HepG2 (cell line): ENCODE results near the gene CAMK2D. TPM values are rescaled to one million over a fixed set of nuclear protein-coding genes. Genes with fewer than 3 reads are reported as not detected.

Experiments used
- ATAC-seq: fragments of 200-7000 bp; cut with Tn5 transposase; 3 replicates; pipeline ENCODE4 v1.9.1; 2020; ENCODE audit warnings: mild to moderate bottlenecking, moderate library complexity
- BruUV-seq: library from RNA; stranded (reverse); fragments of 400-500 nt; replicated peaks from 2 replicates; lab custom pipeline; 2021; lab: Mats Ljungman, UMichigan
- CTCF ChIA-PET: fragments of 300-600 bp; formaldehyde crosslinking; extraction: SDS; loops from one replicate; lab custom pipeline; 2021; ENCODE audit warnings: low total read pairs, inconsistent platforms, low intra/inter-chr PET ratio; lab: Yijun Ruan, JAX
- POLR2A ChIA-PET: fragments of 350-600 bp; sonication (Branson Sonifier 250); formaldehyde crosslinking; loops from one replicate; lab custom pipeline; 2020; ENCODE audit warnings: antibody characterized with exemption, inconsistent platforms; lab: Yijun Ruan, JAX
- DNase-seq: peaks from one replicate; pipeline ENCODE4 v3.0.0-alpha.2; 2015; ENCODE audit warnings: low spot score
- FAIRE-seq: peaks from 3 replicates; lab custom pipeline; 2011; peaks lifted over from hg19 to GRCh38; lab: Jason Lieb, UNC
- H2AFZ ChIP-seq: one replicate; pipeline ENCODE4 v1.6.1; 2011; ENCODE audit warnings: low read length, inconsistent platforms
- H3K27ac ChIP-seq: fragments of 300-600 bp; 3 replicates; pipeline ENCODE4 v1.8.0; 2011; ENCODE audit warnings: mixed run types, mild to moderate bottlenecking, mixed read lengths, low read length, inconsistent platforms; ENCODE audit not compliant: insufficient read depth; ENCODE audit errors: extremely low read length
- H3K27me3 ChIP-seq, 2 experiments: fragments of 200-600 bp in 1 of 2; 2 replicates in 1 of 2; 3 replicates in 1 of 2; pipeline versions ENCODE4 v1.6.0 to v1.8.0; 2011; ENCODE audit warnings: low read length in 2 of 2, mild to moderate bottlenecking in 2 of 2, moderate library complexity in 2 of 2, inconsistent platforms in 1 of 2; ENCODE audit not compliant: insufficient read depth in 2 of 2, control insufficient read depth in 1 of 2
- H3K36me3 ChIP-seq, 2 experiments: fragments of 200-600 bp in 1 of 2; replicated peaks in 1 of 2; 2 replicates in 1 of 2; 3 replicates in 1 of 2; pipeline versions ENCODE4 v1.5.1 to v1.8.0; 2011; ENCODE audit warnings: low read length in 2 of 2, inconsistent platforms in 1 of 2; ENCODE audit not compliant: insufficient read depth in 2 of 2, control insufficient read depth in 1 of 2
- H3K4me1 ChIP-seq: 2 replicates; pipeline ENCODE4 v1.5.1; 2012; ENCODE audit warnings: low read length, inconsistent platforms; ENCODE audit not compliant: insufficient read depth
- H3K4me2 ChIP-seq: 2 replicates; pipeline ENCODE4 v1.6.0; 2011; ENCODE audit warnings: low read depth, low read length, inconsistent platforms
- H3K4me3 ChIP-seq, 3 experiments: fragments of 200-600 bp in 1 of 3; sonication (generic), shearing (Covaris generic) in 1 of 3; replicated peaks in 1 of 3; 2 replicates each; pipeline ENCODE4 v1.5.1; 2011 to 2016; ENCODE audit warnings: low read length in 3 of 3, inconsistent platforms in 2 of 3, low read depth in 2 of 3, mild to moderate bottlenecking in 2 of 3, control low read depth in 1 of 3, mixed read lengths in 1 of 3; ENCODE audit not compliant: insufficient read depth in 1 of 3
- H3K79me2 ChIP-seq: one replicate; pipeline ENCODE4 v1.6.1; 2011; ENCODE audit warnings: low read length, inconsistent platforms; ENCODE audit not compliant: insufficient read depth
- H3K9ac ChIP-seq: 2 replicates; pipeline ENCODE4 v1.6.0; 2011; ENCODE audit warnings: mild to moderate bottlenecking, low read depth, low read length, inconsistent platforms; ENCODE audit not compliant: insufficient read depth
- H3K9me3 ChIP-seq: 2 replicates; pipeline ENCODE4 v1.5.1; 2012; ENCODE audit warnings: mild to moderate bottlenecking, low read length
- H4K20me1 ChIP-seq: 2 replicates; pipeline ENCODE4 v1.6.0; 2011; ENCODE audit warnings: inconsistent platforms, mild to moderate bottlenecking, low read length, moderate library complexity; ENCODE audit not compliant: insufficient read depth
- HNF1A ChIP-seq, 2 experiments: sonication (generic) in 1 of 2; formaldehyde crosslinking in 1 of 2; IDR thresholded peaks; 2 replicates each; pipeline versions ENCODE4 v1.4.0 to v1.6.1; 2016 to 2020; ENCODE audit warnings: borderline replicate concordance in 1 of 2, low read depth in 1 of 2, mild to moderate bottlenecking in 1 of 2, missing genetic modification reagents in 1 of 2
- HNRNPH1 ChIP-seq: fragments of 200-400 bp; formaldehyde crosslinking; optimal IDR thresholded peaks from 2 replicates; pipeline ENCODE3; 2017; ENCODE audit warnings: mild to moderate bottlenecking, low read depth, low read length
- HNRNPLL ChIP-seq: fragments of 200-400 bp; formaldehyde crosslinking; IDR thresholded peaks from 2 replicates; pipeline ENCODE4 v1.6.1; 2017; ENCODE audit warnings: mild to moderate bottlenecking, low read depth, low read length; ENCODE audit not compliant: poor library complexity, severe bottlenecking
- JUN ChIP-seq: sonication (generic); formaldehyde crosslinking; IDR thresholded peaks from 2 replicates; pipeline ENCODE4 v1.4.0; 2020; ENCODE audit warnings: mild to moderate bottlenecking, missing genetic modification reagents
- LRRFIP1 ChIP-seq: sonication (generic); formaldehyde crosslinking; conservative IDR thresholded peaks from 2 replicates; pipeline ENCODE4 v1.4.0; 2020; ENCODE audit warnings: missing genetic modification reagents
- MAFG ChIP-seq: sonication (generic); formaldehyde crosslinking; IDR thresholded peaks from 2 replicates; pipeline ENCODE4 v1.5.1; 2020; ENCODE audit warnings: mild to moderate bottlenecking, missing genetic modification reagents
- MED1 ChIP-seq: sonication (generic); formaldehyde crosslinking; IDR thresholded peaks from 2 replicates; pipeline ENCODE4 v1.4.0; 2020; ENCODE audit warnings: missing genetic modification reagents
- PITX1 ChIP-seq: sonication (generic); formaldehyde crosslinking; IDR thresholded peaks from 2 replicates; pipeline ENCODE4 v1.5.1; 2020; ENCODE audit warnings: mild to moderate bottlenecking, missing genetic modification reagents
- PREB ChIP-seq: sonication (generic); formaldehyde crosslinking; IDR thresholded peaks from 2 replicates; pipeline ENCODE4 v1.4.0; 2020; ENCODE audit warnings: missing genetic modification reagents
- ZFP37 ChIP-seq: sonication (generic); formaldehyde crosslinking; IDR thresholded peaks from 2 replicates; pipeline ENCODE4 v1.4.0; 2020; ENCODE audit warnings: missing genetic modification reagents, borderline replicate concordance
- ZKSCAN5 ChIP-seq: sonication (generic); formaldehyde crosslinking; IDR thresholded peaks from 2 replicates; pipeline ENCODE4 v1.5.1; 2020; ENCODE audit warnings: mild to moderate bottlenecking, missing genetic modification reagents
- ZNF446 ChIP-seq: sonication (generic); formaldehyde crosslinking; IDR thresholded peaks from 2 replicates; pipeline ENCODE4 v1.5.0; 2020; ENCODE audit warnings: mild to moderate bottlenecking, missing genetic modification reagents
- WGBS: methylation state at CpG from one replicate; pipeline ENCODE4 v1.1.6; 2017; ENCODE audit warnings: low lambda C conversion rate; 5-methylcytosine and 5-hydroxymethylcytosine counted together
- in situ Hi-C: cut with HindIII; loops from 2 replicates; pipeline ENCODE4 v1.10.0; 2017; ENCODE audit warnings: low pct_unique_long_range_greater_than_20kb; ENCODE audit not compliant: extremely low pct_ligation_motif_present
- intact Hi-C: fragments of 100-400 bp; cut with micrococcal nuclease; formaldehyde crosslinking; loops from one replicate; pipeline ENCODE4 v1.10.0; 2022; ENCODE audit not compliant: unreplicated experiment
- polyA plus RNA-seq, 8 experiments: library from polyadenylated mRNA; depleted of rRNA in 3 of 8; stranded (reverse) in 7 of 8; unstranded in 1 of 8; fragments of >200 nt; fragmentation: Illumina TruSeq in 4 of 8; extraction: Trizol in 4 of 8; gene quantifications; 2 replicates each; pipeline versions ENCODE4 v1.2.1 to v1.2.3, GENCODE V29; 2011 to 2016; ENCODE audit warnings: low read depth in 4 of 8, missing spikeins in 1 of 8, mixed read lengths in 1 of 8; ENCODE audit not compliant: insufficient read depth in 1 of 8
- total RNA-seq, 5 experiments: library from RNA; depleted of rRNA; stranded (reverse); fragments of >200 nt; fragmentation: Illumina TruSeq; extraction: Trizol; gene quantifications; 2 replicates each; pipeline ENCODE4 v1.2.3, GENCODE V29; 2016; ENCODE audit warnings: low read depth in 1 of 5

Gene CAMK2D
- total and polyA plus RNA-seq, 2 of the 13 experiments (the other 11 are each of a cell fraction or from before 2014, with no cell fraction given) = 18.0 to 65.4 TPM

- H3K4me3 ChIP-seq = no peak overlapping the region
- no TSS peak for BruUV-seq
- WGBS = 93% methylated on average over 3 of the region's 3 CpGs
- peaks cover 4% of the 10 kb centered on the region for H3K79me2 ChIP-seq
- CTCF ChIA-PET = no interaction called here
- no peaks in the 10 kb centered on the region for H3K9me3 ChIP-seq
- H3K4me2 ChIP-seq = no peak overlapping the region
- DNase-seq (no peak), FAIRE-seq (no peak), ATAC-seq (no peak)
- in situ Hi-C loops = no loop called here
- no peak for TF ChIP-seq ZFP37 (CRISPR knock-in tag)
- no peak for TF ChIP-seq JUN (CRISPR knock-in tag)
- no peak for TF ChIP-seq HNRNPLL
- TF ChIP-seq MAFG (CRISPR knock-in tag) = no peak
- no peak for TF ChIP-seq LRRFIP1 (CRISPR knock-in tag)
- TF ChIP-seq HNF1A (IDR thresholded peaks at IDR 0.05; ENCODE audit: low read depth) = no peak
- TF ChIP-seq HNF1A (CRISPR knock-in tag; IDR thresholded peaks at IDR 0.05; ENCODE audit: borderline replicate concordance) = no peak
- no peak for TF ChIP-seq PREB
- no peak for TF ChIP-seq MED1 (CRISPR knock-in tag)
- no peak for TF ChIP-seq HNRNPH1
- no peak for TF ChIP-seq ZNF446 (CRISPR knock-in tag)
- TF ChIP-seq ZKSCAN5 (CRISPR knock-in tag) = no peak
- no peak for TF ChIP-seq PITX1 (CRISPR knock-in tag)
- no peak overlapping the region for H2AFZ ChIP-seq
- intact Hi-C loops = no loop called here
- no peak overlapping the region for H3K9ac ChIP-seq
- H3K27ac ChIP-seq = no peak overlapping the region
- peaks cover 0 to 2% of the 10 kb centered on the region in 2 experiments; a peak in 1 of 5 replicates for H3K36me3 ChIP-seq
- H3K27me3 ChIP-seq = no peaks in the 10 kb centered on the region
- H3K4me1 ChIP-seq = peaks cover 36% of the 10 kb centered on the region
- POLR2A ChIA-PET = no interaction called here
- H4K20me1 ChIP-seq = no peaks in the 10 kb centered on the region
Observed at GRCh38 chr4:113657586-113658233, 103.8 kb downstream of the CAMK2D start.
